ENCODE measurements around the gene MRM2.
"Not testable (repeated sequence)": the region's sequence is repeated elsewhere in the genome, so short reads cannot be mapped to it uniquely, and the experiment has no call there.

The MRM2 gene

DNA sequence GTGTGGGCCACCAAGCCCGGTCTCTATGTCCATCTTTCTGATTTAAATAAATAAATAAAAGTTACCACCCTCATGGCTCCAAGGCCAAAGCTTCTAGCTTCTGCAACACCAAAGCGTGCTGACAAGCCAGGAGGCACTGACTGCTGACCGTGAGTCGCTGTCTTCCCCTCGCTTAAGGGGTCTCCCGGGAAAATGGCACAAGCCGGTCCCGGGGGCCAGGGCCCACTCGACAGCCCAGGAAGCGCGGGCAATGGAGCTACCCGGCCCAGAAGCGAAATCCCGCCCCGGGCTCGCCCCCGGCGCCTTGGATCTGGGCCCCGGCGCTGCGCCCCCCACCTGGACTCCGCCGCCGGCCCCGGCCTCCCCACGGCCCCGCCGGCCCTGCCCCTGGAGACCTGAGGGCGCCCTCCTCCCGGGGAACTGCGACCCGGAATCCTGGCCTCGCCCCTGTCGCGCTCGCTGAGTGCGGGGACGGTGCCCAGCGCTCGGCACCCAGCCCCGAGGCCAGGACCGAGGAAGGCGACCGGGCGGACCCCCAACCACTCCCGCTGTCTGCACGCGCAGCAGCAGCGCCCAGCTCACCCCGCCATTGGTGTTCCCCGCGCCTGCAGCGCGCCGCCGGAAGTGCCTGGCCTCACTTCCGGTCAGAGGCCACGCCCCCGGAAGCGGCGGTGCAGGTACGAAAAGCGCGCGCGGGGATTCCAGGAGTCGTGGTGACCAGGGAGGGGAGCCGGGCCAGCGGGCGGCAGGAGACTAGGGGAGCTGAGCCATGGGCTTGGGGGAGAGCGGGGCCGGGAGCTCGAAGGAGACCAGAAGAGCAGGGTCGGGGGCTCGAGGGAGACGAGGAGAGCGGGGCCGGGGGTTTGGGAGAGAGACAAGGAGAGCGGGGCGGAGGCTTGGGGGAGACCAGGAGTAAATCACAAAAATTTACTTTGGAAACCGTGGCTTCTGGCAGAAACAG lies at the start of gene MRM2, which contains the start of gene NUDT1:
Gene MRM2 (minus strand): TSS at position 626 of the 961 bp plus-strand sequence. CDS start 36 bp downstream, at position 590.
Gene NUDT1 (plus strand): TSS at position 647 of the 961 bp plus-strand sequence. CDS start 2,349 bp downstream, outside the sequence.
- peak; percentile 88 for DNase-seq

DNA sequence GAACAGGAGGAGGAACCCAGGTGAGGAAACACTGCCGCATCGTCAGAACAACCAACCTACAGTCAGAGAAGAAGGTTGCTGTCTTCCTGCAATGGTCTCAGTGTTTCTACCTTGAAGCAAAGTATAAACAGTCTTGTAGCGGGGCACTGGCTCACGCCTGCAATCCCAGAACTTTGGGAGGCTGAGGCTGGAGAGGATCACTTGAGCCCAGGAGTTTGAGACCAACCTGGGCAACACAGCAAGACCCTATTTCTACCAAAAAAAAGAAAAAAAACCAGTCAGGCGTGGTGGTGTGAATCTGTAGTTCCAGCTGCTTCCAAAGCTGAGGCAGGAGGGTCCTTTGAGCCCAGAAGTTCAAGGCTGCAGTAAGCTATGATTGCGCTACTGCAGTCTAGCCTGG lies 48.9 kb upstream of the MRM2 start:
- DNase-seq = no peak

DNA sequence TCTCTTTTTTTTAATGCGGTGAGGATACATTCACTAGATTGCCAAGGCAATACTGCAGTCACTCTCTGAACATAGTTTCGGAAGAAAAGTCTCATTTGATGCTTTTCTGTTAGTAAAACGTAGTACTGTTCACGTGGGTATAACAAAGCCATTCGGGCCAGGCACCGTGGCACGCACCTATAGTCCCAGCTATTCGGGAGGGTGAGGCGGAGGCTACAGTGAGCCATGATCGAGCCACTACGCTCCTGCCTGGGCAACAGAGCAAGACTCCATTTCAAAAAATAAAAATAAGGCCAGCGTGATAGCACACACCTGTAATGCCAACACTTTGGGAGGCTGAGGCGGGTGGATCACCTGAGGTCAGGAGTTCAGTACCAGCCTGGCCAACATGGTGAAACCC lies 47.6 kb upstream of the MRM2 start:
- DNase-seq = no peak

DNA sequence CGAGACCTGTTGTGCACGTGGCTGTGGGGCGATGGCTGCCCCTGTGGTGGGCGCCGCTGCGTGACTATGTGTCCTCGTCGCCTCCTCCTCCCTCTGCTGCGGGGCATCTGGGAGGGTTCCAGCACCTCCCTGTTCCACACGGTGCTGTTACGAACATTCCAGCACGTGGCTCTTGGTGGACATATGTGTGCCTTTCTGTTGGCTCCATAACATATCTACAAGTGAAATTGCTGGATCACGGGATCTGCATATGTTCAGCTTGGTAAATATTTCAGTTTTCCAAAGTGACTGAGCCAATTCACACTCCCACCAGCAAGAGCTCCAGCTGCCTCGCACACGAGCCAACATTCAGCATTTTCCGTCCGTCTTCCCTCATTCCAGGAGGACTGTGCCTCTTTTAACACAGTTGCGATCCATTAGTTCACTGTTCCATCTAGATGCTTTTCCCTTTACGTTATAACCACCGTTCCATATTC lies 47.1 kb upstream of the MRM2 start:
- no peak for DNase-seq

DNA sequence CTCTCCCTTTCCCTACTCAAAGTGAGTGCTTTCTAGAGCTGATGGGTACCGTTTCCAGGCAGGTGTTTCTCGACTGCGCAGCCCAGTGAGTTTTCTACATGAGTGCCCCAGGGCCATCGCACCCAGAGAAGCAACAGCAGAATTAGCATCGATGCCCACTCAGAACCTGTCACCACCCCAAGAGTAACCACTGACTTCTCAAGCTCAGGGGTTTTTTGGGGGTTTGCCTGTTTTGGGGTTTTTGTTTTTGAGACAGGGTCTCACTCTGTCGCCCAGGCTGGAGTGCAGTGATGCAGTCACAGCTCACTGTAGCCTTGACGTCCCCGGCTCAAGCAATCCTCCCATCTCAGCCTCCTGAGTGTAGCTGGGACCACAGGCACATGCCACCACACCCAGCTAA lies 46.5 kb upstream of the MRM2 start:
- DNase-seq = no peak

DNA sequence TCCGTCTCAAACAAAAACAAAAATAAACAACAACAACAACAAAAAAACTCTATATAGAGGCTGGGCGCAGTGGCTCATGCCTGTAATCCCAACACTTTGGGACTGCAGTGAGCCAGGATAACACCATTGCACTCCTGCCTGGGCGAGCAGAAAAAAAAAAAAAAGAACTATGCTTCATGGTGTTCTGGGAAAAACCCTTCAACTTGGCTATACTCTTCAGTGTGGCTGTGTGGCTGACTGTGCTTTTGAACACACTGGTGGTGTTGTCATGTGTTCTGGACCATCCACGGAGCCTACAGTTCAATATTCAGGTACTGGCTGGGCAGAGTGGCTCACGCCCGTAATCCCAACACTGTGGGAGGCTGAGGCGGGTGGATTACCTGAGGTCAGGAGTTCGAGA lies 45.7 kb upstream of the MRM2 start:
- no peak for DNase-seq

DNA sequence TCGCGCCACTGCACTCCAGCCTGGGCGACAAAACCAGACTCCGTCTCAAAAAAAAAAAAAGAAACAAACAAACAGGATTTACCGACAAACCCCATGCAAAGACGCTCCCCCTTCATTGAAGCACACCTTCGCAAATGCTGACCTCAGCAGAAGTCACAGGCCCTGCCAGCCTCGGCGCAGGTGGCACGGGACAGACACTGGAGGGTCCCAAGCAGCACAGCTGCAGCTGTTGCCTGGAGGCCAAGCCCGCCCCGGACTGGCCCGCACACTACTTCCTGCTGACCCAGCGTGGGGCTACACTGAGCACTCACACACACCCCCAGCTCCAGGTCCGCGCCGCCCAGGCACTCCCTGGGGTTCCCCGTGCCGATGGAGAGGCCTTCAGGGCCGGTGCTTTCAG lies 41.1 kb upstream of the MRM2 start:
- DNase-seq = no peak

DNA sequence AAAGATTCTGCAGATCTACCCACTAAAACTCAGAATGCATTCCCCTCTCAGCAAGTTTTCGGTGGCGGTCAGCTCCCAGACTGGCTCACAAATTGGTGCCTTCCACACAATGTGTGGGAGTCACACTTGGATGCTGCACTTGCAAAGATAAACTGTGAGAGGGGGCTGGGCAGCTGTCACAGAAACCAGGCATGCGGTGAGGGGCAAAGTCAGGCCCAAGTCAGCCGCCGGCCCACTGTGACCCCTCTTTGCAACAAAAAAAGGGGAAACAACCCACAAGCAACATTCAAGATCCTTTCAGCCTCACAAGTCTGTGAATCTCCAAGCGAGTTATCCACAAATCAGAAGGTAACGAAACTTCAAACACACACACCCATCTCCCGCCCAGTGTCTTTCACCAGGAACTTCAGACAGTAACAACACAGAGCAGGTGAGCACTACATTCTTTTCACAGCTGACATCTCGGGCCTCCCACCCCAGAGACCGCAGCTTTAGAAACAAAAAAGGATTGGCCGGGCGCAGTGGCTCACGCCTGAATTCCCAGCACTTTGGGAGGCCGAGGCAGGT lies 40.3 kb upstream of the MRM2 start:
- no peak for DNase-seq

DNA sequence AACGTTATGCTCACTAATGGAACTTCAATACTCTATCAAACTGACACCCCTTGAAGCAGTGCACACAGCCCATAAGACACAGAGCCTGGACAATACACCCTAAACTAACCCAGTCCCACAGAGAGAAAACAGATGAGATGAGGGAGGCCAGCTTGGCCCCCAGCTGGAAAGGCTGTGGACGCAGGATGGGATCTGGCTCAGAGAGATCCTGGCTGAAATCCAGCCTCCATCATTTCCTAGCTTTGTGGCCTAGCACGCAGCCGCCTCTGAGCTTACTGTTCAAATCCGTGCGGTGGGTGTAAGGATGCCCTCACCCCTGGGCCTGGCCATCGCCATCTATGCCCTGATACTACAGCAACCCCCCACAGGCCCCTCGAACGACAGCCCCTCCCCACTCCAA lies 39.5 kb upstream of the MRM2 start:
- DNase-seq = no peak

DNA sequence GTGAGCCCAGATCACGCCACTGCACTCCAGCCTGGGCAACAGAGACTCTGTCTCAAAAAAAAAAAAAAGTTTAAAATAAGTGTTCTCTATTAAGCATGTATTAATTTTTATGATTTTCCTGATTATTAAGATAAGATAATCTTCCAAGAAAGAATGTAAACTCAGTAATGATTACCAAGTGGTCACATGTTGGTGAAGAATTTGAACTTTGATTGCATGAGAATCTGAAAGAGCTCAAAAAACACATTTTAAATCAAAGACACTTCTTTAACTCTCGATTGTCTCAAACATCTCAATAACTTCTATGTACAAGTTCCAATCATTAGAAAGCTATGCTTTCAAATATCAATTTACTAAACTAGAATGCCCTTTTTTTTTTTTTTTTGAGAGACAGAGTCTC lies 38.4 kb upstream of the MRM2 start:
- no peak for DNase-seq

DNA sequence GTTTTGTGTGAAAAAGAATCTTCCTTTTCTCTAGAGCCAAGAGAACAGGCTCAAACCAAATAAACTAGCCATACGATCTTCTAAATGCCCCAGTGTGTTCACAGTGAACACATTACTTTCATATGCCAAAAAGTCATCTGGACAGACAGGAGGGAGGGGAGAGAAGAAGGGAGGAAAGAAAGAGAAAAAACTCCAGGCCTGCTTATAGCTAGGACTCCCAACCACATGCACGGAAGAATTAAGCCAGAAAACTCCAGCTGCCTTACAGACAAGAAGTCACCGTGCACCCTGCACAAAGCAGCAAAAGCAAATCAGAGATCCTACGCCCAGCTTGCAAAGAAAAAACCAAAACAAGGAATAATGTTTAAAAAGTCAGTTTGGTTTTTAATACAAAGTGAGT lies 37.9 kb upstream of the MRM2 start:
- no peak for DNase-seq

DNA sequence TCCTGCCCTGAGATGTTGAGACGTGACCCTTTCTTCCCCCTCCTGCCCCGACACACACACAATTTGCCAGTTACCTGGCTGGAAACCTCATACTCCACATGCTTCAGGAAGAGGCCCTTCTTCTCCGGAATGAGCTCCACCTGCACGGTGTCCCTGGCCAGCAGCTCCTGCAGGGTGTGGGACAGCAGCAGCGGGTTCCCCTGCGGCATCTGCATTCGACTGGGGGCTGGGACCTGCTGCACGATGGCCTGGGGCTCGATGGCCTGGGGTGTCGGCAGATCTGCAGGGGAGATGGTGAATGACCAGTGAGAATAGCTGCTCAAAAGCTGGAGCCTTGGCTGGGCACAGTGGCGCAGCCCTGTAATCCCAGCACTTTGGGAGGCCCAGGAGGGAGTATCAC lies 36.0 kb upstream of the MRM2 start:
- DNase-seq = no peak

DNA sequence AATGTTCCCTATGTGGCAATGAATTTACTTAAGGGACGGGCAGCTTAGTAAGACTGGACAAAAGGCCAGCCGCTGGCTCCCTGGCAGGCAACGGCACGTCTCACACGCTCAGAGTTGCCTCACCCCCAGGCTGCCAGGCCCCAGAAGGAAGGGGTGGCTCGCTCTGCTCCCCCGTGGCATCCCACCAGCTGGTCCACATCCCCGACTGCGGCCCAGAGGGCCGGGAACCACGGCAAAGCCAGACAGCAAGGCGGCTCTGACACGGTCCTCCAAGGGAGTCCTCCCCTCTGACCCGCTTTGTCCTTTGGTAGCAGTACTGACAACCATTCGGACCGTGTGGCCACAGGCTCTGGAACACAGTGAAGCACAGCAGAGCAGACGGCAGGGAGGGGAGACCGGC lies 34.1 kb upstream of the MRM2 start:
- DNase-seq = no peak

DNA sequence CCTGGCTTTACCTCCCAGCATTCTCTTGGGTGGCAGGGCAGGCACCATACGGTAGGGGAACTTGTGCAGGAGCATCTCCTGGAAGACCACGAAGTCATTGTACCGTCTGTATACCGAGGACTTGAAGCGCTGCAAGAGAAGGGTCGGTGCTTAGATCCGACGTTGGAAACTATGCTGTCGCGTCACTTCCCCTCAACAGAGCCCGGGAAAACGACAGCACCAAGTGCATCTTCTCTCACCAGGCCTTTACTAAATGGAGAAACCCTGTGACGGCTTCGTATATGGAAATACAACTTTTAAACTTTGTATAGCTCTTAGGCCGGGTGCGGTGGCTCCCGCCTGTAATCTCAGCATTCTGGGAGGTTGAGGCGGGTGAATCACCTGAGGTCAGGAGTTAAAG lies 33.1 kb upstream of the MRM2 start:
- no peak for DNase-seq

DNA sequence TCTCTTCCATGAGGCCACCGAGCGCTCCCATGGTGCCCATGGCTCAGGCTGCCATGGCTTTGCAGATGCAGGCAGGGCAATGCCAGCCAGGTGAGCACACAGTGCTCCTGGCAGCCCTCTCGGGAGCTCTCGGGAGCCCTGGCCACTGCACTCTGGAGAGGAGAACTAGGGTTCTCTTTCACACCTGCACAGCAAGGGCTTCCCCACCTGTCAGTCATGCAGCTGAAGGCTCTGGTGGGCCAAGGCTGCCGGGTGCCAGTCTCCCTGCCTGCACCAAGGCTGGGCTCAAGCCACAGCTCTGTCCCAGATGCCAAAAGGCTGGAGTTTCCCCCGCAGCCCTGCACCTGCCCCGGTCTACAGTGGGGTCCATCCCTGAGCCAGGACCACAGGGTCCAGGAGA lies 32.7 kb upstream of the MRM2 start:
- DNase-seq = no peak

DNA sequence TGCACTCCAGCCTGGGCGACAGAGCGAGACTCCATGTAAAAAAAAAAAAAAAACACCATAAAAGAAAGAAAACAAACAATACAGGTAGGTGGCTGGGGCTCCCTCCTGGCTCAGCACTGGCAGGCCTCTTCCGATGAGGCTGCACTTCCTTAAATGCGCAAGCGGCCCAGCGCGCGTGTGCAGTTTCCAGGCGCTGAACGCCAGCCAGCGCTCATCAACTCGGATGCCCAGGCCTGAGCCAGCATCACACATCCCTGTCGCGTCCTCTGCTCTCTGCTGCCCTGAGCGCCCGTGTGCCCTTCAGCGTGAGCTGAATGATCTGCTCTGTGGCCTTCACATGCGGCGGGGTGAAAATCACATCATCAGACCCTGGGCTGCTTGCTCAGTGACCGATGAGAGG lies 31.9 kb upstream of the MRM2 start:
- DNase-seq = no peak

DNA sequence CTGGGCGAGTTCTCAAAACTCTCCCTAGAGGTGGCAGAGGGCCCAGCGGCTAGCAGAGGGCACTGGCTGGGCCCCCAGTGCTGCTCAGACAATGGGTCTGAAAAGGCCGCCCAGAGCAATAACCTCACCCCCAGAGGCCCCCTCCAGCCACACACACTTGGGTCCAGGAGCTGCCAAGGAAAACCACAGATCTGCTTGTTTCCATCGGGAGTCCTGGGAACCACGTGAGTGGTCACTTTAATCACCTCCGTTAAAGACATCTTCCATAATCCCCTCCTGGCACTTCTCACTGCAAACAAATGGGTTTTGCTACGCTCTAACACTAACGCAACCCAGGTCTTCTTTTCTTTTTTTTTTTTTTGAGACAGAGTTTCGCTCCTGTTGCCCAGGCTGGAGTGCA lies 30.0 kb upstream of the MRM2 start:
- DNase-seq = no peak

DNA sequence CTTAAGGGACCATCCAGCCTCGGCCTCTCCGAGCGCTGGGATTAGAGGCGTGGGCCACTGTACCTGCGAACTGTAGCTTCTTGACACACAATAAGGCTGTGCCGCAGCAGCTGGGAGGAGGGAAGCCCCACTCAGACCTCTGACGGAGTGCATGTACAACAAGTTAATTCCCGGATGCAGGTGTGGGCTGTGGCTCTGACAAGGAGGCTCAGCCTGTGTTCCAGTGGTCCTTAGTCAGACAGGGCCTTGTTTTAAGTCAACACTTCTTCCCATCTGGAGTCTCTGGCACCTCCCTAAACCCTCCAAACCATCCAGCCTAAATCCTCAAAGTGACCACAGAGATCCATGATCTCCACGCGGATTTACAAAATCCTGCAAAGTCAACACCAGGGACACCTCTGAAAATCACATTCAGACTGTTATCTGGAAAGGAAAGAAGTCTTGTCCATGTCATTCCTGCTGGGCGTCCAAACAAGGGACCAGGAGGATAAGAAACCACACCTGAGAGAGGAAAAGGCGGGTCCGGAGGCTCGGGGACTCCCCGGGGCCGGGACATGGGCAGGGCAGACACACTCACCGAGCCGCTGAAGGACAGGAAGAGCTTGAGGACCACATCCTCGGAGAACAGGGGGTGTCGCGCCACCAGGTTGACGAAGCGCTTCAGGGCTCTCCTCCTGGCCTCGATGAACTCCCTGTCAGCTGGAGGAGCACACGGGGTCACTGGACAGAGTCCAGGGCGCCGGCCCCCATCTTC lies 29.4 kb upstream of the MRM2 start:
- DNase-seq = no peak

DNA sequence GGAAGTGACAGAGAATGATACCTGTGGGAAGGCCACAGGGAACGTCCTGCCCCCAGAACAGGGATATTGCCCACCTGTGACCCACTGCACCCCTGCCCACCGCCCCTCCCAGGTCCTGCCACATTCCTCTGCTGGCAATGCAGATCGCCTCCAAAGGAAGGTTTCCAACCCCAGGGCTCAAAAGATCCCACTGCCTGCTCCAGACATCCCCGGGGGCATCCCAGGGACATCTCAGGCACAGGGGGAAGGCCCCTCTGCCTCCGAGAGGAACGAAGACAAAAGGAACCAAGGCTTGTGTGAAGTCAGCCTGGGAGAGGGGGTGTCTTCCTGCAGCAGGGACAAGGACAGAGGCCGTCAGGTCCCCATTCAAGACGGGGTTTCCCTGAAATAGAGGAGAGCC lies 28.5 kb upstream of the MRM2 start:
- DNase-seq = no peak

DNA sequence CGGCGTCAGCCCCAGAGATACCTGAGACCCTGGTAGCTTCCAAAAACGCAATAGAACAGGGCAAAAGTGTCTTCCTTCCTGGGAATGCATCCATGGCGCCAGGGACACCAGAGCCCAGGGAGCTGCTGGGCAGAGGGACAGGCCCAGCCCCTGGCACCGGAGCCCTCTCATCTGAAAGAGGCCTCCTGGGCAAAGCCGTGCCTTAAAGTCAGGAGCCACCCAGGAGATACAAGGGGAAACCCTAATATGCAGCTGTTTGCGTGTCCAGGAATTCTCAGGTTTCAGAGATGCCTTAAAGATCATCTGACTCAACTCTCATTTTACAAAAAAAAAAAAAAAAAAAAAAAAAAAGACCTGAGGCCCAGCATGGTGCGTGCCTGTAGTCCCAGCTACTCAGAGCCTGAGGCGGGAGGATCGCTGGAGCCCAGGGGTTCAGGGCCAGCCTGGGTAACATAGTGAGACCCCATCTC lies 28.0 kb upstream of the MRM2 start:
- no peak for DNase-seq

DNA sequence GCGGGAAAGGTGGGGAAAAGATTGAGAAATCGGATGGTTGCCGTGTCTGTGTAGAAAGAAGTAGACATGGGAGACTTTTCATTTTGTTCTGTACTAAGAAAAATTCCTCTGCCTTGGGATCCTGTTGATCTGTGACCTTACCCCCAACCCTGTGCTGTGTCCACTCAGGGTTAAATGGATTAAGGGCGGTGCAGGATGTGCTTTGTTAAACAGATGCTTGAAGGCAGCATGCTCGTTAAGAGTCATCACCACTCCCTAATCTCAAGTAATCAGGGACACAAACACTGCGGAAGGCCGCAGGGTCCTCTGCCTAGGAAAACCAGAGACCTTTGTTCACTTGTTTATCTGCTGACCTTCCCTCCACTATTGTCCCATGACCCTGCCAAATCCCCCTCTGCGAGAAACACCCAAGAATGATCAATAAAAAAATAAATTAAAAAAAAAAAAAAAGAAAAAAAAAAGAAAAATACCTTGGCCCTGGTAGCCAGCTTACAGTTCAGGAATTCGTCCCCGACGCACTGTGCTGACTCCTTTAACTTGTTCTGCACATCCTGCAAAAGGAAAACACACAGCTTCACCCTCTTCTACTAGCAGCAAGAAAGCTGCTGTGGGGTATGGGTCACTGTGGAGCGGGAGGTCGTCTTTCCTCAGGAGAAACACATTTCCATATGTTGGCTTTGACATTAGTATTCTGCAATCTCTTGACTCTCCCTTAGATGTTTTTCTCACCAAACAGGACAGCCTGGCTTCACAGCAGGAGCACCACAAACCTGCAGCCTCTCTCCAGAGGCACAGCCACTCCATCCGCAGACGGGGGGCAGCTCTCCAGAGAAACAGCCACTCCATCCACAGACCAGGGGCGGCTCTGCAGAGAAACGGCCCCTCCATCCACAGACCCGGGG lies 27.3 kb upstream of the MRM2 start:
- not testable (repeated sequence) for DNase-seq

DNA sequence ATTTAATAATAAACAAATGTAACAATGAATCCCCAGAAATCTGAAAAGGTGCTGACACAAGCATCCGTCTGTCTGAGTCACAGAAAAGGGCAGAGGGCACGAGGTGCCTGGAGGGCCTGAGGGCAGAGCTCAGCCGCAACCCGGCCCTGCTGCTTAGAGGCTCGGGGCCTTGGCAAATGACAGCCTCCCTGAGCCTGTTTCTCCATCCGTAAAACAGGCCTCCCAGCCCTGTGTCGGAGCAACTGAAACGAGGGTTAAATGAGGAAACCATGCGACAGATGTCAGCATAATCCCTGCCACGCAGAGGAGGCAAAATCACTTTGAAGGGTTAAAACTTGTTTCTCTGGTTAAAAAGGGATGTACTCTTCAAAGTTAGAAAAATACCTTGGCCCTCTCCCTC lies 24.9 kb upstream of the MRM2 start:
- no peak for DNase-seq

Data from activated CD4-positive, CD25-positive, alpha-beta regulatory T cell treated with anti-CD3 and anti-CD28 coated beads, Interleukin-2, amount 50 U/mL, for 72 hours (primary cell).